Measurements from ENCODE around the gene CCL22. TPM values are rescaled to one million over a fixed set of nuclear protein-coding genes. Genes with fewer than 3 reads are reported as not detected.

CCL22 gene
- total RNA-seq, 4 donors from 2014 or later, result 0.40 to 3.3 TPM; not detected in 2

DNA sequence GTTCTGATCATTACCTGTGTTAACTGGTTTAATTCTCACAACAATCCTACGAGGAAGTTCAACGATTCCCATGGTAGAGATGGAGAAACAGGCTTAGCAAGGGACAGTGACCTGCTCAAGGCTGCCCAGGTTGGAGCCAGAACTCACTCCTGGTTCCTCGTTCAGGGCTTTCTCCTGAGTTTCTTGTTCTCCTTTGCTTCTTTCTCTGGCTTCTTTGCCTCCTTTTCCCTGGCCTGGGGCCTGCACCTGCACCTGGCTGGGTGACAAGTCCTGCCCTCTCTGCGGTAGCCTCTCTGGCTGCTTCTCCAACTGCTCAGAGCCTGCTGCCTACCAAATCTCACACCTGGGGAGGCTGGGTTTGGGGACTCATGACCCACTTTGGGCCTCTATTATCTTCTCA lies 2.8 kb downstream of the CCL22 start:
- no peak overlapping the region for H3K27ac ChIP-seq
- TF ChIP-seq CTCF (IDR thresholded peaks at IDR 0.05) (no peak), POLR2A (IDR thresholded peaks at IDR 0.05) (no peak)
- no peak overlapping the region for H3K4me3 ChIP-seq
- peaks cover 0 to 12% (median 4%) of the 10 kb centered on the region in 4 donors for H3K4me1 ChIP-seq
- no peaks in the 10 kb centered on the region for H3K36me3 ChIP-seq
- H3K27me3 ChIP-seq, result no peaks in the 10 kb centered on the region
- DNase-seq, result no peak
- H3K9me3 ChIP-seq, result no peaks in the 10 kb centered on the region

GRCh38 chr16:57364143-57364542 lies 5.6 kb downstream of the CCL22 start:
- Histone ChIP-seq H3K27me3 (no peaks in the 10 kb centered on the region), H3K4me3 (no peak overlapping the region), H3K27ac (no peak overlapping the region), H3K9me3 (no peaks in the 10 kb centered on the region), H3K36me3 (no peaks in the 10 kb centered on the region), H3K4me1 (no peaks in the 10 kb centered on the region)
- DNase-seq, result no peak
- TF ChIP-seq POLR2A (IDR thresholded peaks at IDR 0.05), result no peak
- no peak for TF ChIP-seq CTCF (IDR thresholded peaks at IDR 0.05)

DNA sequence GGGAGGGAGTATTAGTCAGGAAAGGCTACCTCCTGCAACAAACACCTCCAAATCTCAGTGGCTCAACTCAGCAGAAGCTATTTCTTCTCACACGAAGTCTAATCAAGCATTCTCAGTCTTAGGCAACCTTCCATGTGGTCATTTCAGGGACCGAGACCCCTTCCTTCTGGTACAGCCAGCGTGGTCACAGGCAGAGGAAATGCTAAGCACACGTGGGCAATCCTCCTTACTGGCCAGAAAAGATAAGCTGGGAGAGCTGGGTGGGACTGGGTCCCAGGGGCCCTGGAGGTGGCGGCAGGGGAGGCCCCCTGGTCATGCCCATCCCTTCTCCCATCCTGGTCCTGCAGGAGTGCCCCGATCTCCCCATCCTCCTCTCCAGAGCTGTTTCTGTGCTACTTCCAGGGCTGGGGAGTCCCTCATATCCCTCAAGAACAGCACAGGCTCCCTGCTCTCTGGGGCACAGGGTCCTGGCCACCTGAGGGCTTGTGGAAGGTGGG lies 8.0 kb downstream of the CCL22 start:
- Histone ChIP-seq H3K4me1 (peaks cover 0 to 2% (median 0%) of the 10 kb centered on the region in 4 donors), H3K9me3 (no peaks in the 10 kb centered on the region), H3K27me3 (no peaks in the 10 kb centered on the region), H3K36me3 (no peaks in the 10 kb centered on the region), H3K27ac (no peak overlapping the region), H3K4me3 (no peak overlapping the region)
- DNase-seq, result no peak
- TF ChIP-seq CTCF (IDR thresholded peaks at IDR 0.05) (no peak), POLR2A (IDR thresholded peaks at IDR 0.05) (no peak)

- Histone ChIP-seq H3K4me1 (peaks cover 0 to 9% (median 0%) of the 10 kb centered on the region in 4 donors), H3K36me3 (no peaks in the 10 kb centered on the region), H3K27ac (no peak overlapping the region), H3K4me3 (no peak overlapping the region), H3K9me3 (no peaks in the 10 kb centered on the region), H3K27me3 (no peaks in the 10 kb centered on the region)
- DNase-seq, result no peak
- no peak for TF ChIP-seq CTCF (IDR thresholded peaks at IDR 0.05)
- no peak for TF ChIP-seq POLR2A (IDR thresholded peaks at IDR 0.05)
These were observed 8.7 kb downstream of the CCL22 start for GRCh38 chr16:57367116-57367752.

GRCh38 chr16:57371494-57372371 lies 13.2 kb downstream of the CCL22 start:
- Histone ChIP-seq H3K9me3 (no peaks in the 10 kb centered on the region), H3K27me3 (no peaks in the 10 kb centered on the region), H3K36me3 (no peaks in the 10 kb centered on the region), H3K4me1 (peaks cover 0 to 16% (median 3%) of the 10 kb centered on the region in 4 donors), H3K27ac (peak overlapping the region; percentile 62 to 80 (median 76)), H3K4me3 (peak overlapping the region in 1 of 4 donors; percentile 50)
- DNase-seq, result no peak
- TF ChIP-seq POLR2A (IDR thresholded peaks at IDR 0.05) (no peak), CTCF (IDR thresholded peaks at IDR 0.05) (no peak)
